Naive thymus-derived CD4-positive, alpha-beta T cell (primary cell): Measurements from ENCODE around the gene SFMBT2. TPM values are rescaled to one million over a fixed set of nuclear protein-coding genes. Genes with fewer than 3 reads are reported as not detected.

Experiments
- ATAC-seq: fragments of 150-1000 bp; cut with Tn5 transposase; 2 replicates; pipeline ENCODE4 v1.10.0; 2021; ENCODE audit warnings: mild to moderate bottlenecking, moderate library complexity
- CTCF ChIA-PET: fragments of 350-600 bp; sonication (Branson Sonifier 250); formaldehyde crosslinking; loops from one replicate; lab custom pipeline; 2021; ENCODE audit warnings: antibody characterized with exemption; lab: Charles Lee
- POLR2A ChIA-PET: fragments of 350-600 bp; sonication (Branson Sonifier 250); formaldehyde crosslinking; loops from one replicate; lab custom pipeline; 2021; ENCODE audit warnings: antibody characterized with exemption, inconsistent platforms; lab: Charles Lee
- DNase-seq, 9 donors: peaks; one replicate each; pipeline versions ENCODE4 v3.0.0 to v3.0.0-alpha.2; 2020 to 2022; ENCODE audit warnings: mixed read lengths in 1 of 9
- H3K27ac ChIP-seq: one replicate; pipeline ENCODE4 v1.7.0; 2013; ENCODE audit warnings: mild to moderate bottlenecking, low read depth, low read length, moderate library complexity
- H3K27me3 ChIP-seq, 2 donors: one replicate each; pipeline ENCODE4 v1.7.0; 2013; ENCODE audit warnings: low read length in 2 of 2, mild to moderate bottlenecking in 2 of 2, moderate library complexity in 2 of 2; ENCODE audit not compliant: control insufficient read depth in 2 of 2, insufficient read depth in 2 of 2
- H3K36me3 ChIP-seq, 3 experiments: 1 replicate in 2 of 3; 2 replicates in 1 of 3; pipeline ENCODE4 v1.7.0; 2013; ENCODE audit warnings: low read length in 3 of 3, mild to moderate bottlenecking in 3 of 3, moderate library complexity in 1 of 3; ENCODE audit not compliant: insufficient read depth in 3 of 3, control insufficient read depth in 2 of 3
- H3K4me1 ChIP-seq, 2 donors: one replicate each; pipeline ENCODE4 v1.7.0; 2013; ENCODE audit warnings: low read length in 2 of 2, mild to moderate bottlenecking in 2 of 2, moderate library complexity in 1 of 2; ENCODE audit not compliant: control insufficient read depth in 2 of 2, insufficient read depth in 2 of 2
- H3K4me3 ChIP-seq: 2 replicates; pipeline ENCODE4 v1.7.0; 2013; ENCODE audit warnings: mild to moderate bottlenecking, low read length
- H3K9me3 ChIP-seq, 3 experiments: 1 replicate in 2 of 3; 2 replicates in 1 of 3; pipeline ENCODE4 v1.7.0; 2013; ENCODE audit warnings: low read length in 3 of 3; ENCODE audit not compliant: control insufficient read depth in 2 of 3
- H3K27ac Mint-ChIP-seq, 9 donors: one replicate each; pipeline ENCODE4 v1.8.0; 2020 to 2022; ENCODE audit warnings: mixed read lengths in 9 of 9, mild to moderate bottlenecking in 8 of 9, moderate library complexity in 5 of 9, inconsistent platforms in 2 of 9
- H3K27me3 Mint-ChIP-seq, 5 donors: one replicate each; pipeline ENCODE4 v1.8.0; 2021 to 2022; ENCODE audit warnings: mixed read lengths in 5 of 5, mild to moderate bottlenecking in 1 of 5
- H3K36me3 Mint-ChIP-seq, 5 donors: one replicate each; pipeline ENCODE4 v1.8.0; 2020 to 2022; ENCODE audit warnings: mixed read lengths in 5 of 5, mild to moderate bottlenecking in 3 of 5, inconsistent platforms in 1 of 5
- H3K4me1 Mint-ChIP-seq, 7 donors: one replicate each; pipeline ENCODE4 v1.8.0; 2020 to 2022; ENCODE audit warnings: mixed read lengths in 7 of 7, mild to moderate bottlenecking in 3 of 7, inconsistent platforms in 1 of 7
- H3K4me3 Mint-ChIP-seq, 10 donors: one replicate each; pipeline ENCODE4 v1.8.0; 2020 to 2022; ENCODE audit warnings: mild to moderate bottlenecking in 10 of 10, mixed read lengths in 10 of 10, moderate library complexity in 6 of 10, inconsistent platforms in 2 of 10
- H3K9me3 Mint-ChIP-seq, 11 donors: one replicate each; pipeline ENCODE4 v1.8.0; 2020 to 2022; ENCODE audit warnings: mixed read lengths in 11 of 11, mild to moderate bottlenecking in 4 of 11, inconsistent platforms in 1 of 11, moderate library complexity in 1 of 11
- intact Hi-C, 2 donors: fragments of 100-400 bp; cut with micrococcal nuclease; formaldehyde crosslinking; loops; one replicate each; pipeline ENCODE4 v1.15.1; 2023
- polyA plus RNA-seq, 2 donors: library from polyadenylated mRNA; unstranded; fragments of 300-500 nt; fragmentation: Illumina TruSeq; gene quantifications; one replicate each; pipeline ENCODE4 v1.2.3, GENCODE V29; 2021
- total RNA-seq, 6 experiments: library from RNA in 5 of 6; stranded (reverse) in 5 of 6; gene quantifications; 1 replicate in 5 of 6; 2 replicates in 1 of 6; pipeline ENCODE4 v1.2.3 and lab custom pipeline; 2021 to 2026

The SFMBT2 gene
- total and polyA plus RNA-seq, 7 experiments from 2014 or later: 7.4 to 50.9 (median 39.2) TPM

- Mint-ChIP-seq H3K36me3 (peaks cover 0 to 27% (median 5%) of the 10 kb centered on the region in 5 donors), H3K4me3 (peak overlapping the region in 1 of 10 donors; percentile 28), H3K27me3 (peaks cover 0 to 23% (median 0%) of the 10 kb centered on the region in 5 donors), H3K9me3 (peaks cover 0 to 3% (median 0%) of the 10 kb centered on the region in 11 donors), H3K27ac (no peak overlapping the region), H3K4me1 (peaks cover 3 to 26% (median 23%) of the 10 kb centered on the region in 7 donors)
- Histone ChIP-seq H3K36me3 (no peaks in the 10 kb centered on the region), H3K4me3 (no peak overlapping the region), H3K4me1 (no peaks in the 10 kb centered on the region), H3K9me3 (no peaks in the 10 kb centered on the region), H3K27ac (no peak overlapping the region), H3K27me3 (no peaks in the 10 kb centered on the region)
- POLR2A ChIA-PET: interaction anchor here (0.7 kb wide), 1 partner anchor 39 kb away, joined by 3 read pairs; no protein-coding TSS in a partner anchor
- DNase-seq: no peak
- CTCF ChIA-PET: interaction anchor here (0.6 to 0.7 kb wide), 2 partner anchors 39 to 257 kb away, joined by 3 read pairs; no protein-coding TSS in a partner anchor
- ATAC-seq: no peak
- intact Hi-C loops: no loop called here
Measured at GRCh38 chr10:7153750-7154149, 257.1 kb downstream of the SFMBT2 start.

- H3K27me3 Mint-ChIP-seq: peaks cover 0 to 28% (median 0%) of the 10 kb centered on the region in 5 donors
- no peaks in the 10 kb centered on the region for H3K27me3 ChIP-seq
- H3K27ac Mint-ChIP-seq: peak overlapping the region in 1 of 9 donors; percentile 15
- CTCF ChIA-PET: interaction anchor here (0.7 kb wide), 1 partner anchor 40 kb away, joined by 3 read pairs; no protein-coding TSS in a partner anchor
- intact Hi-C loops: no loop called here
- no peaks in the 10 kb centered on the region for H3K9me3 ChIP-seq
- ATAC-seq (no peak), DNase-seq (no peak)
- no peak overlapping the region for H3K4me3 ChIP-seq
- peaks cover 0 to 3% (median 0%) of the 10 kb centered on the region in 11 donors for H3K9me3 Mint-ChIP-seq
- H3K36me3 ChIP-seq: no peaks in the 10 kb centered on the region
- no peak overlapping the region for H3K4me3 Mint-ChIP-seq
- H3K4me1 ChIP-seq: no peaks in the 10 kb centered on the region
- POLR2A ChIA-PET: no interaction called here
- peaks cover 0 to 21% (median 3%) of the 10 kb centered on the region in 5 donors for H3K36me3 Mint-ChIP-seq
- H3K27ac ChIP-seq: no peak overlapping the region
- H3K4me1 Mint-ChIP-seq: peaks cover 3 to 19% (median 16%) of the 10 kb centered on the region in 7 donors
Measured at GRCh38 chr10:7152982-7153381, 257.9 kb downstream of the SFMBT2 start.

- Histone ChIP-seq H3K36me3 (no peaks in the 10 kb centered on the region), H3K4me3 (no peak overlapping the region), H3K27me3 (no peaks in the 10 kb centered on the region), H3K27ac (no peak overlapping the region), H3K4me1 (no peaks in the 10 kb centered on the region), H3K9me3 (no peaks in the 10 kb centered on the region)
- ChIA-PET CTCF (no interaction called here), POLR2A (no interaction called here)
- Mint-ChIP-seq H3K36me3 (peaks cover 0 to 18% (median 0%) of the 10 kb centered on the region in 5 donors), H3K27ac (peak overlapping the region in 3 of 9 donors; percentile 3 to 53 (median 14)), H3K4me3 (no peak overlapping the region), H3K4me1 (peaks cover under 1 to 13% (median 11%) of the 10 kb centered on the region in 7 donors), H3K9me3 (peaks cover 0 to 3% (median 0%) of the 10 kb centered on the region in 11 donors), H3K27me3 (peaks cover 0 to 28% (median 0%) of the 10 kb centered on the region in 5 donors)
- ATAC-seq (no peak), DNase-seq (no peak)
- intact Hi-C loops: no loop called here
Measured at GRCh38 chr10:7152341-7152740, 258.5 kb downstream of the SFMBT2 start.

GRCh38 chr10:7151538-7151937, 259.3 kb downstream of the SFMBT2 start:
- peaks cover 0 to 7% (median 3%) of the 10 kb centered on the region in 7 donors for H3K4me1 Mint-ChIP-seq
- H3K27me3 Mint-ChIP-seq: peaks cover 0 to 34% (median 0%) of the 10 kb centered on the region in 5 donors
- intact Hi-C loops: no loop called here
- no peaks in the 10 kb centered on the region for H3K27me3 ChIP-seq
- H3K9me3 ChIP-seq: no peaks in the 10 kb centered on the region
- H3K4me1 ChIP-seq: no peaks in the 10 kb centered on the region
- H3K9me3 Mint-ChIP-seq: peaks cover 0 to 3% (median 0%) of the 10 kb centered on the region in 11 donors
- no peak overlapping the region for H3K27ac ChIP-seq
- ATAC-seq: no peak
- no peak for DNase-seq
- no peak overlapping the region for H3K4me3 ChIP-seq
- ChIA-PET POLR2A (interaction anchor here (1.1 kb wide), 1 partner anchor 13 kb away, joined by 4 read pairs; no protein-coding TSS in a partner anchor), CTCF (no interaction called here)
- no peak overlapping the region for H3K27ac Mint-ChIP-seq
- H3K36me3 Mint-ChIP-seq: peaks cover 0 to 13% (median 0%) of the 10 kb centered on the region in 5 donors
- H3K4me3 Mint-ChIP-seq: no peak overlapping the region
- H3K36me3 ChIP-seq: no peaks in the 10 kb centered on the region

- peaks cover 0 to 7% (median 0%) of the 10 kb centered on the region in 7 donors for H3K4me1 Mint-ChIP-seq
- intact Hi-C loops: no loop called here
- peaks cover 0 to 3% (median 0%) of the 10 kb centered on the region in 11 donors for H3K9me3 Mint-ChIP-seq
- peaks cover 0 to 8% (median 0%) of the 10 kb centered on the region in 5 donors for H3K36me3 Mint-ChIP-seq
- no peak overlapping the region for H3K4me3 Mint-ChIP-seq
- ChIA-PET POLR2A (interaction anchor here (1.1 kb wide), 1 partner anchor 15 kb away, joined by 4 read pairs; no protein-coding TSS in a partner anchor), CTCF (interaction anchor here (0.5 kb wide), 1 partner anchor 230 kb away, joined by 3 read pairs; no protein-coding TSS in a partner anchor)
- peaks cover 0 to 42% (median 4%) of the 10 kb centered on the region in 5 donors for H3K27me3 Mint-ChIP-seq
- ATAC-seq: no peak
- no peak overlapping the region for H3K4me3 ChIP-seq
- no peaks in the 10 kb centered on the region for H3K4me1 ChIP-seq
- H3K27me3 ChIP-seq: no peaks in the 10 kb centered on the region
- H3K36me3 ChIP-seq: no peaks in the 10 kb centered on the region
- no peak overlapping the region for H3K27ac Mint-ChIP-seq
- H3K9me3 ChIP-seq: no peaks in the 10 kb centered on the region
- no peak for DNase-seq
- no peak overlapping the region for H3K27ac ChIP-seq
Measured at GRCh38 chr10:7150349-7150748, 260.5 kb downstream of the SFMBT2 start.

GRCh38 chr10:7146189-7146588, 264.6 kb downstream of the SFMBT2 start:
- no peak overlapping the region for H3K4me3 Mint-ChIP-seq
- no peaks in the 10 kb centered on the region for H3K4me1 ChIP-seq
- no peak overlapping the region for H3K27ac ChIP-seq
- no peaks in the 10 kb centered on the region for H3K36me3 ChIP-seq
- H3K36me3 Mint-ChIP-seq: no peaks in the 10 kb centered on the region
- H3K27me3 ChIP-seq: no peaks in the 10 kb centered on the region
- ChIA-PET POLR2A (no interaction called here), CTCF (no interaction called here)
- H3K4me3 ChIP-seq: no peak overlapping the region
- peaks cover 0 to 5% (median 0%) of the 10 kb centered on the region in 7 donors for H3K4me1 Mint-ChIP-seq
- intact Hi-C loops: no loop called here
- H3K27me3 Mint-ChIP-seq: peaks cover 0 to 41% (median 11%) of the 10 kb centered on the region in 5 donors
- DNase-seq: no peak
- no peaks in the 10 kb centered on the region for H3K9me3 ChIP-seq
- peaks cover 0 to 8% (median 0%) of the 10 kb centered on the region in 11 donors for H3K9me3 Mint-ChIP-seq
- no peak for ATAC-seq
- no peak overlapping the region for H3K27ac Mint-ChIP-seq
